ENCODE results near the gene PTX4.

Gene PTX4

GRCh38 chr16:1459967-1460366, 28.8 kb downstream of the PTX4 start:
- TF ChIP-seq CTCF (IDR thresholded peaks at IDR 0.05; ENCODE audit: low read depth, low read length): no peak
- DNase-seq (ENCODE audit: extremely low read depth, low read depth): no peak

GRCh38 chr16:1458977-1459341, 29.8 kb downstream of the PTX4 start:
- TF ChIP-seq CTCF (IDR thresholded peaks at IDR 0.05; ENCODE audit: low read depth, low read length): no peak
- no peak for DNase-seq (ENCODE audit: extremely low read depth, low read depth)

GRCh38 chr16:1458336-1458976, 30.3 kb downstream of the PTX4 start:
- no peak for TF ChIP-seq CTCF (IDR thresholded peaks at IDR 0.05; ENCODE audit: low read depth, low read length)
- no peak for DNase-seq (ENCODE audit: extremely low read depth, low read depth)

GRCh38 chr16:1457489-1458245, 31.1 kb downstream of the PTX4 start:
- TF ChIP-seq CTCF (IDR thresholded peaks at IDR 0.05; ENCODE audit: low read depth, low read length): no peak

GRCh38 chr16:1456951-1457350, 31.8 kb downstream of the PTX4 start:
- no peak for TF ChIP-seq CTCF (IDR thresholded peaks at IDR 0.05; ENCODE audit: low read depth, low read length)
- no peak for DNase-seq (ENCODE audit: extremely low read depth, low read depth)

More at GRCh38 chr16:1457489-1458245, 31.1 kb downstream of the PTX4 start:
- no peak for DNase-seq (ENCODE audit: extremely low read depth, low read depth)

- no peak for TF ChIP-seq CTCF (IDR thresholded peaks at IDR 0.05; ENCODE audit: low read depth, low read length)
- no peak for DNase-seq (ENCODE audit: extremely low read depth, low read depth)
These were observed 33.3 kb downstream of the PTX4 start for GRCh38 chr16:1455190-1456171.

Measured in AG09319 (cell line).